Mucosa of stomach (tissue), 1 donor: Measurements from ENCODE around the gene GDF11.
"Not testable (repeated sequence)": the region's sequence is repeated elsewhere in the genome, so short reads cannot be mapped to it uniquely, and the experiment has no call there.

Source experiments
- H3K27me3 ChIP-seq: one replicate; pipeline ENCODE4 v1.7.0; 2013; ENCODE audit warnings: mild to moderate bottlenecking, low read length; ENCODE audit not compliant: control insufficient read depth, insufficient read depth
- H3K36me3 ChIP-seq: one replicate; pipeline ENCODE4 v1.7.0; 2013; ENCODE audit warnings: low read length; ENCODE audit not compliant: control insufficient read depth, insufficient read depth
- H3K4me1 ChIP-seq: one replicate; pipeline ENCODE4 v1.7.0; 2013; ENCODE audit warnings: mild to moderate bottlenecking, low read length; ENCODE audit not compliant: control insufficient read depth, insufficient read depth
- H3K4me3 ChIP-seq: one replicate; pipeline ENCODE4 v1.7.0; 2013; ENCODE audit warnings: low read length
- H3K9ac ChIP-seq: one replicate; pipeline ENCODE4 v1.7.0; 2013; ENCODE audit warnings: mild to moderate bottlenecking, low read length, moderate library complexity
- H3K9me3 ChIP-seq: one replicate; pipeline ENCODE4 v1.7.0; 2013; ENCODE audit warnings: mild to moderate bottlenecking, low read length, moderate library complexity; ENCODE audit not compliant: control insufficient read depth
- donor health status: Pancreatic carcinoma.

The GDF11 gene

DNA sequence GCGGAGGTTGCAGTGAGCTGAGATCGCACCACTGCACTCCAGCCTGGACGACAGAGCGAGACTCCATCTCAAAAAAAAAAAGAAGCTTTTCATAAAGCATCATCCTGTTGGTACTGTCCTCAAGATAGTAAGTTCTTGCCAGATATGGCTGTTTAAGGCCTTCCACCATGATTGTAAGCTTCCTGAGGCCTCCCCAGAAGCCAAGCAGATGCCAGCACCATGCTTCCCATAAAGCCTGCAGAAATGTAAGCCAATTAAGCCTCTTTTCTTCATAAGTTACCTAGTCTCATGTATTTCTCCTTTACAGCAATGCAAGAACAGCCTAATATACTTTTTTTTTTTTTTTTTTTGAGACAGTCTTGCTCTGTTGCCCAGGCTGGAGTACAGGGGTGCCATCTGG lies 15.7 kb downstream of the GDF11 start:
- not testable (repeated sequence) for H3K4me1 ChIP-seq, H3K4me3 ChIP-seq, H3K9ac ChIP-seq, H3K9me3 ChIP-seq, H3K27me3 ChIP-seq
- H3K36me3 ChIP-seq: peaks cover 11% of the 10 kb centered on the region

DNA sequence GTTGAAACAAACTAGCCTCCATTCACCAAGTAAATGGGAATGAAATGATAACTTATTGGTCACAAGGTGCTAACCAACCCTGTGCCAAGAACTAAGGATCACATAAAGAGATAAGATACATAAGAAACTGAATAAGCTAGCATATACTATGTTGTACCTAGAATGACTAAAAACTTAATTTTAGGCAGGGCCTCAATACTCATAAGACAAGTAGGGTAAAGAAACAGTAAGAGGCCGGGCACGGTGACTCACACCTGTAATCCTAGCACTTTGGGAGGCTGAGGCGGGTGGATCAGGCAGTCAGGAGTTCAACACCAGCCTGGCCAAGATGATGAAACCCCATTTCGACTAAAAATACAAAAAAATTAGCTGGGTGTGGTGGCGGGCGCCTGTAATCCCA lies 17.7 kb downstream of the GDF11 start:
- peaks cover 11% of the 10 kb centered on the region for H3K36me3 ChIP-seq

GRCh38 chr12:55762646-55763045 lies 19.7 kb downstream of the GDF11 start:
- no peak overlapping the region for H3K4me3 ChIP-seq
- H3K27me3 ChIP-seq: no peaks in the 10 kb centered on the region
- peaks cover 4% of the 10 kb centered on the region for H3K36me3 ChIP-seq
- H3K9ac ChIP-seq: no peak overlapping the region
- H3K9me3 ChIP-seq: no peaks in the 10 kb centered on the region
- no peaks in the 10 kb centered on the region for H3K4me1 ChIP-seq

More for the DNA sequence above, 17.7 kb downstream of the GDF11 start:
- Histone ChIP-seq H3K4me3 (no peak overlapping the region), H3K27me3 (no peaks in the 10 kb centered on the region), H3K9ac (no peak overlapping the region), H3K4me1 (no peaks in the 10 kb centered on the region), H3K9me3 (no peaks in the 10 kb centered on the region)

DNA sequence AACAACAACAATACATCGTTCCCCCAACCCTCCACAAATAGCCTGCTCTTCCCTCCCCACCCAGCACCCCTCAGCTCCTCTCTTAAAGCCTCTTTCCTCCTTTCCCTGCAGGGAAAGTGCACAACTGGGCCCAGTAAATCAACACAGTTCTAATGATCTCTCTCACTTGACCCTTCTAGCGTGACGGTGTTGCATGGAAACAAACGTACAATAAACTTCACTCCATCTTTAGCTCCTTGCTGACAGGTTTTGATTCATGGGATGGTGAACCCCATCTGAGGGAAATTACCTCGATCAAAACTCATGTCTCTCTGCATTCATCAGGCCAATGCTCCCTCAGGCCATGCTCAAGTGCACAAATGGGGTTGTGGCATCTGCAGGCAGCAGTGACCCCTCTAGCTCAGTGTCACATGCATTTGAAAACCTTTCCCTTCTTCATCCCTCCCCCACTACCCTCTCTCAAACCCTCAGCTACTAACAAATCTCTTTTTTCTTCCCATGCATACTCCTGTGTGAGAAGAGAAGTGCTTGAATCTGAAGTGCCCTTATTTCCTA lies 22.9 kb downstream of the GDF11 start:
- no peak overlapping the region for H3K9ac ChIP-seq
- no peak overlapping the region for H3K4me3 ChIP-seq
- no peaks in the 10 kb centered on the region for H3K36me3 ChIP-seq
- no peaks in the 10 kb centered on the region for H3K9me3 ChIP-seq
- no peaks in the 10 kb centered on the region for H3K4me1 ChIP-seq
- no peaks in the 10 kb centered on the region for H3K27me3 ChIP-seq

DNA sequence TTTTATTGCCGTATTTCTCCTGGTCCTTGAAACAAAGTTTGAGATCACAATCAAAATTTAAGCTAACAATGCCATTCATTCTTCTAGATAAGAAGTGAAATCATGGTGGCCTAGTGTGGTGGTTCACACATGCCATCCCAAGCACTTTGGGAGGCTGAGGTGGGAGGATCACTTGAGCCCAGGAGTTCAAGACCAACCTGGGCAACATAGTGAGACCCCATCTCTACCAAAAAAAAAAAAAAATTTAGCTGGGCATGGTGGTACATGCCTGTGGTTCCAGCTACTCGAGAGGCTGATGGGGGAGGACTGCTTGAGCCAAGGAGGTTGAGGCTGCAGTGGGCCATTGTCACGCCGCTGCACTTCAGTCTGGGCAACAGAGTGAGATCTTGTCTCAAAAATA lies 24.2 kb downstream of the GDF11 start:
- H3K4me1 ChIP-seq: no peaks in the 10 kb centered on the region
- no peaks in the 10 kb centered on the region for H3K36me3 ChIP-seq
- no peak overlapping the region for H3K9ac ChIP-seq
- no peaks in the 10 kb centered on the region for H3K27me3 ChIP-seq
- H3K4me3 ChIP-seq: no peak overlapping the region
- no peaks in the 10 kb centered on the region for H3K9me3 ChIP-seq

GRCh38 chr12:55771736-55772135 lies 28.8 kb downstream of the GDF11 start:
- Histone ChIP-seq H3K4me3 (no peak overlapping the region), H3K4me1 (no peaks in the 10 kb centered on the region), H3K27me3 (no peaks in the 10 kb centered on the region), H3K36me3 (no peaks in the 10 kb centered on the region), H3K9me3 (no peaks in the 10 kb centered on the region), H3K9ac (no peak overlapping the region)

DNA sequence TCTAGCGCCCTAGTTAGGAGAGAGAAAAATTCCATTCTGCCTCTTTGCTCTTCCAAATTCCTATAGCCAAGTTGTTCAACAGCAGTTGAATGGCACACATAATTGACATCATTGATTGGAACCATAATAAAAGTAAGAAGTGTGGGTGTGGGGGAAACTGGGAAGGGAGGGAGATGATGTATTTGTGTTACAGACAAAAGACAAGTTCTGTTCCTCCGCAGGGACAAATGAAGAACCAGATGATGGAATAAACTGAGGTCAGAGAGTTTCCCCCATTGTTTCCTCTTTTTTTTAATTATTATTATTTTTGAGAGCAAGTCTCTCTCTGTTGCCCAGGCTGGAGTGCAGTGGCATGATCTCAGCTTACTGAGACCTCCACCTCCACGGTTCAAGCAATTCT lies 34.9 kb downstream of the GDF11 start:
- H3K4me3 ChIP-seq: no peak overlapping the region
- no peaks in the 10 kb centered on the region for H3K27me3 ChIP-seq
- H3K9me3 ChIP-seq: no peaks in the 10 kb centered on the region
- H3K9ac ChIP-seq: no peak overlapping the region
- H3K36me3 ChIP-seq: no peaks in the 10 kb centered on the region
- no peaks in the 10 kb centered on the region for H3K4me1 ChIP-seq

GRCh38 chr12:55780685-55781084 lies 37.8 kb downstream of the GDF11 start:
- Histone ChIP-seq H3K9me3 (no peaks in the 10 kb centered on the region), H3K36me3 (peaks cover 4% of the 10 kb centered on the region), H3K4me1 (no peaks in the 10 kb centered on the region), H3K4me3 (no peak overlapping the region), H3K9ac (no peak overlapping the region), H3K27me3 (no peaks in the 10 kb centered on the region)

GRCh38 chr12:55788546-55788945 lies 45.6 kb downstream of the GDF11 start:
- no peaks in the 10 kb centered on the region for H3K4me1 ChIP-seq
- H3K27me3 ChIP-seq: no peaks in the 10 kb centered on the region
- no peak overlapping the region for H3K4me3 ChIP-seq
- H3K9ac ChIP-seq: no peak overlapping the region
- peaks cover 4% of the 10 kb centered on the region for H3K36me3 ChIP-seq
- H3K9me3 ChIP-seq: no peaks in the 10 kb centered on the region

GRCh38 chr12:55789171-55789570 lies 46.2 kb downstream of the GDF11 start:
- peaks cover 4% of the 10 kb centered on the region for H3K36me3 ChIP-seq
- H3K4me3 ChIP-seq: no peak overlapping the region
- no peaks in the 10 kb centered on the region for H3K4me1 ChIP-seq
- no peaks in the 10 kb centered on the region for H3K9me3 ChIP-seq
- no peak overlapping the region for H3K9ac ChIP-seq
- H3K27me3 ChIP-seq: no peaks in the 10 kb centered on the region

DNA sequence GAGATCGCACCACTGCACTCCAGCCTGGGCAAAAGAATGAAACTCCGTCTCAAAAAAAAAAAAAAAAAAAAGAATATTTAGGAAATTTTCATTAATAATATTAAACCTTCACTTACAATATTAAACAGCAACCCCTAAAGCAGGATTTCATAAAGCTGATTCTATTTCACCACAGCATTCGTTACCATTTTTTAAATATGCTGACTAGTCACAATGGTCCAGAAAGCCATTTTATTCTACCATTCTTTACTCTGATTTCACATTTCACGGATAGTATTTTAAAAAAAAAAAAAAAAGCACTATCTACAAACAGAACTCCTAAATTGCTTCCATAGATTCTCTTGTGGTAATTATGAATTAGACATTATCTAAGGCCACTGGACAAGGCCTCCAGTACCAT lies 47.0 kb downstream of the GDF11 start:
- H3K36me3 ChIP-seq: no peaks in the 10 kb centered on the region
- no peak overlapping the region for H3K9ac ChIP-seq
- no peaks in the 10 kb centered on the region for H3K9me3 ChIP-seq
- H3K4me1 ChIP-seq: no peaks in the 10 kb centered on the region
- H3K27me3 ChIP-seq: no peaks in the 10 kb centered on the region
- H3K4me3 ChIP-seq: no peak overlapping the region

- no peak overlapping the region for H3K4me3 ChIP-seq
- H3K4me1 ChIP-seq: no peaks in the 10 kb centered on the region
- H3K9ac ChIP-seq: no peak overlapping the region
- no peaks in the 10 kb centered on the region for H3K9me3 ChIP-seq
- peaks cover 5% of the 10 kb centered on the region for H3K36me3 ChIP-seq
- no peaks in the 10 kb centered on the region for H3K27me3 ChIP-seq
These were observed 53.0 kb downstream of the GDF11 start for GRCh38 chr12:55795950-55796349.

- Histone ChIP-seq H3K36me3 (peaks cover 5% of the 10 kb centered on the region), H3K9ac (no peak overlapping the region), H3K4me3 (no peak overlapping the region), H3K27me3 (no peaks in the 10 kb centered on the region), H3K4me1 (no peaks in the 10 kb centered on the region), H3K9me3 (no peaks in the 10 kb centered on the region)
These were observed 54.1 kb downstream of the GDF11 start for GRCh38 chr12:55797068-55797467.
